GM18519 (cell line): ENCODE results near the gene TSPAN12.

ENCODE experiments used
- ATAC-seq: cut with Tn5 transposase; IDR thresholded peaks from one replicate; pipeline ENCODE4 v1.9.1; 2021; ENCODE audit warnings: mild to moderate bottlenecking, moderate library complexity; ENCODE audit not compliant: unreplicated experiment, low FRiP score

The TSPAN12 gene

DNA sequence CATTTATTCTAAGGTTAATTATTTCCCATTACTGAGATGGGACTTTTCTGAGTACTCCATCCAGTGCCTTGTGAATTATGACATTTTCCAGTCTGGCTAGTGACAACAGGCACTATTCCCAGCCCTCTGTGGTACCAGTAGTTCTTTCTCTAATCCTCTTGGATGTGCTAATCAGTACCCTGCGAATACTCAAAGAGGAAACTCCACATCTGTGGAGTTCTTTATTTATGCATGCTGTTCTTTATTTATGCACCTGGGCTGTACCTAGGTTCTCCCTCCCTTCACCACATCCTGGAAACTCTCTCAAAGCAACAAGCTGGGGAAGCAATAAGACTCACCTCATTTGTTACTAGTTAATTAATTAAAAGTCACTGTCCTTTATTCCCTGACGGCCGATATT, 83.5 kb downstream of the TSPAN12 start:
- no peak for ATAC-seq

- no peak for ATAC-seq
These were observed 87.7 kb downstream of the TSPAN12 start for GRCh38 chr7:120770206-120770605.

GRCh38 chr7:120760851-120761250, 97.1 kb downstream of the TSPAN12 start:
- no peak for ATAC-seq

GRCh38 chr7:120760050-120760449, 97.9 kb downstream of the TSPAN12 start:
- ATAC-seq, result no peak

DNA sequence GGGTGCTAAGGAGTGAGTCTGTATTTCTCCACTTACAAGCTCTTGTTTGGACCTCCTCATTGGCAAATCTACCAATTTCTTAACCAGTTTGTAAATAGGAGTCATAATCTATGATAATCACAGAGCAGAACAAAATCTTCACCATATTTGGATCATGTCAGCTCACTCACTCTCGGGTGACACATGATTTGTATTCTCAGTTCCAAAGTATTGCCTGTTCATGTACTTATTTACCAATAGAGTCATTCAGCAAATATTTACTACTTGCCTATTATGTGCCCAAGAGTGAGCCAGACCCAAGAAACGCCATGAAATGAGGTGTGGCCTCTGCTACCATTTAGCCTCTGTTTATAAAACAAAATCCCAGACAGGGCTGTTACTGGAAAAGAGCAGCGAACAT, 114.8 kb downstream of the TSPAN12 start:
- no peak for ATAC-seq

GRCh38 chr7:120742372-120742771, 115.6 kb downstream of the TSPAN12 start:
- ATAC-seq, result no peak

GRCh38 chr7:120741371-120742042, 116.4 kb downstream of the TSPAN12 start:
- ATAC-seq, result no peak

DNA sequence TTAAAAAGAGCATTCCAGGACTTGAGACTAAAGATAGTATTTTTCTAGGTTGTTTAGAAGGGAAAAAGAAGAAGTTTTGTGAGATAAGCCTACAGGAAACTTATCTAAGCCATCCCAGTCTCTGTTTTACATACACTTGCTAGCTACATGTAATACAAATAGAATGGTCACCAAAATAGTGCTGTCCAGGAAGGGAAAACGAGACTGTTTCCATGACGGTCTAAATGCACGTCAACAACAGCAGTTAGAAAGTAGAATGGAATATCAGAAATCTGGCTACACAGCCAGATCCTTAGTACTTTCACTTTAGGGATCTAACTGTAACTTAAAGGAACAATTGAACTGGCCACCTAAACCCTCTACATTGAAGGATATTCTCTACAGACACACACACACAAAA, 117.6 kb downstream of the TSPAN12 start:
- no peak for ATAC-seq

GRCh38 chr7:120738816-120739215, 119.1 kb downstream of the TSPAN12 start:
- ATAC-seq, result no peak
